ENCODE measurements around the gene CIC.

The CIC gene

GRCh38 chr19:42285988-42286348 is 16.9 kb downstream of the CIC start:
- Histone ChIP-seq H3K36me3 (ENCODE audit: control insufficient read depth in 2 of 2, insufficient read depth in 2 of 2, low read length in 2 of 2) (peaks cover 28 to 33% of the 10 kb centered on the region in 2 donors), H3K9ac (ENCODE audit: low read length in 2 of 2) (peak overlapping the region; percentile 55 to 69), H3K4me1 (ENCODE audit: control insufficient read depth, insufficient read depth, low read length) (peaks cover 49% of the 10 kb centered on the region), H3K27ac (ENCODE audit: low read length) (peak overlapping the region; percentile 76), H3K27me3 (ENCODE audit: control insufficient read depth in 1 of 2, insufficient read depth in 2 of 2, low read length in 2 of 2) (no peaks in the 10 kb centered on the region), H3K4me3 (ENCODE audit: low read length in 2 of 2) (peak overlapping the region; percentile 79 to 84), H3K9me3 (ENCODE audit: control insufficient read depth in 2 of 2, low read length in 2 of 2) (no peaks in the 10 kb centered on the region)

- peak overlapping the region; percentile 76 for H3K27ac ChIP-seq (ENCODE audit: low read length)
- H3K36me3 ChIP-seq (ENCODE audit: control insufficient read depth in 2 of 2, insufficient read depth in 2 of 2, low read length in 2 of 2) = peaks cover 28 to 33% of the 10 kb centered on the region in 2 donors
- H3K4me3 ChIP-seq (ENCODE audit: low read length in 2 of 2) = peak overlapping the region in 1 of 2 donors; percentile 79
- peaks cover 47% of the 10 kb centered on the region for H3K4me1 ChIP-seq (ENCODE audit: control insufficient read depth, insufficient read depth, low read length)
- no peaks in the 10 kb centered on the region for H3K9me3 ChIP-seq (ENCODE audit: control insufficient read depth in 2 of 2, low read length in 2 of 2)
- no peaks in the 10 kb centered on the region for H3K27me3 ChIP-seq (ENCODE audit: control insufficient read depth in 1 of 2, insufficient read depth in 2 of 2, low read length in 2 of 2)
- peak overlapping the region; percentile 7 to 55 for H3K9ac ChIP-seq (ENCODE audit: low read length in 2 of 2)
Observed at GRCh38 chr19:42286349-42287016, 17.4 kb downstream of the CIC start.

GRCh38 chr19:42287017-42287826 is 18.2 kb downstream of the CIC start:
- H3K9ac ChIP-seq (ENCODE audit: low read length in 2 of 2) = no peak overlapping the region
- H3K27ac ChIP-seq (ENCODE audit: low read length) = no peak overlapping the region
- no peak overlapping the region for H3K4me3 ChIP-seq (ENCODE audit: low read length in 2 of 2)
- H3K9me3 ChIP-seq (ENCODE audit: control insufficient read depth in 2 of 2, low read length in 2 of 2) = no peaks in the 10 kb centered on the region
- peaks cover 40% of the 10 kb centered on the region for H3K4me1 ChIP-seq (ENCODE audit: control insufficient read depth, insufficient read depth, low read length)
- no peaks in the 10 kb centered on the region for H3K27me3 ChIP-seq (ENCODE audit: control insufficient read depth in 1 of 2, insufficient read depth in 2 of 2, low read length in 2 of 2)
- peaks cover 28 to 33% of the 10 kb centered on the region in 2 donors for H3K36me3 ChIP-seq (ENCODE audit: control insufficient read depth in 2 of 2, insufficient read depth in 2 of 2, low read length in 2 of 2)

- Histone ChIP-seq H3K27ac (ENCODE audit: low read length) (no peak overlapping the region), H3K9me3 (ENCODE audit: control insufficient read depth in 2 of 2, low read length in 2 of 2) (no peaks in the 10 kb centered on the region), H3K27me3 (ENCODE audit: control insufficient read depth in 1 of 2, insufficient read depth in 2 of 2, low read length in 2 of 2) (no peaks in the 10 kb centered on the region), H3K4me1 (ENCODE audit: control insufficient read depth, insufficient read depth, low read length) (peaks cover 35% of the 10 kb centered on the region), H3K36me3 (ENCODE audit: control insufficient read depth in 2 of 2, insufficient read depth in 2 of 2, low read length in 2 of 2) (peaks cover 28 to 35% of the 10 kb centered on the region in 2 donors), H3K9ac (ENCODE audit: low read length in 2 of 2) (no peak overlapping the region), H3K4me3 (ENCODE audit: low read length in 2 of 2) (no peak overlapping the region)
Observed at GRCh38 chr19:42287827-42288107, 18.7 kb downstream of the CIC start.

GRCh38 chr19:42288387-42288786 is 19.3 kb downstream of the CIC start:
- H3K27me3 ChIP-seq (ENCODE audit: control insufficient read depth in 1 of 2, insufficient read depth in 2 of 2, low read length in 2 of 2) = no peaks in the 10 kb centered on the region
- H3K4me3 ChIP-seq (ENCODE audit: low read length in 2 of 2) = no peak overlapping the region
- H3K9ac ChIP-seq (ENCODE audit: low read length in 2 of 2) = no peak overlapping the region
- no peaks in the 10 kb centered on the region for H3K9me3 ChIP-seq (ENCODE audit: control insufficient read depth in 2 of 2, low read length in 2 of 2)
- H3K4me1 ChIP-seq (ENCODE audit: control insufficient read depth, insufficient read depth, low read length) = peaks cover 28% of the 10 kb centered on the region
- no peak overlapping the region for H3K27ac ChIP-seq (ENCODE audit: low read length)
- H3K36me3 ChIP-seq (ENCODE audit: control insufficient read depth in 2 of 2, insufficient read depth in 2 of 2, low read length in 2 of 2) = peaks cover 32 to 35% of the 10 kb centered on the region in 2 donors

- H3K9ac ChIP-seq (ENCODE audit: low read length in 2 of 2) = no peak overlapping the region
- H3K27ac ChIP-seq (ENCODE audit: low read length) = no peak overlapping the region
- no peaks in the 10 kb centered on the region for H3K9me3 ChIP-seq (ENCODE audit: control insufficient read depth in 2 of 2, low read length in 2 of 2)
- peaks cover 34 to 35% of the 10 kb centered on the region in 2 donors for H3K36me3 ChIP-seq (ENCODE audit: control insufficient read depth in 2 of 2, insufficient read depth in 2 of 2, low read length in 2 of 2)
- no peak overlapping the region for H3K4me3 ChIP-seq (ENCODE audit: low read length in 2 of 2)
- H3K4me1 ChIP-seq (ENCODE audit: control insufficient read depth, insufficient read depth, low read length) = peaks cover 26% of the 10 kb centered on the region
- H3K27me3 ChIP-seq (ENCODE audit: control insufficient read depth in 1 of 2, insufficient read depth in 2 of 2, low read length in 2 of 2) = no peaks in the 10 kb centered on the region
Observed at GRCh38 chr19:42288881-42289555, 20.0 kb downstream of the CIC start.

- Histone ChIP-seq H3K4me3 (ENCODE audit: low read length in 2 of 2) (no peak overlapping the region), H3K4me1 (ENCODE audit: control insufficient read depth, insufficient read depth, low read length) (peaks cover 26% of the 10 kb centered on the region), H3K27me3 (ENCODE audit: control insufficient read depth in 1 of 2, insufficient read depth in 2 of 2, low read length in 2 of 2) (no peaks in the 10 kb centered on the region), H3K9ac (ENCODE audit: low read length in 2 of 2) (no peak overlapping the region), H3K36me3 (ENCODE audit: control insufficient read depth in 2 of 2, insufficient read depth in 2 of 2, low read length in 2 of 2) (peaks cover 34 to 38% of the 10 kb centered on the region in 2 donors), H3K9me3 (ENCODE audit: control insufficient read depth in 2 of 2, low read length in 2 of 2) (no peaks in the 10 kb centered on the region), H3K27ac (ENCODE audit: low read length) (no peak overlapping the region)
Observed at GRCh38 chr19:42289556-42290041, 20.5 kb downstream of the CIC start.

- Histone ChIP-seq H3K9me3 (ENCODE audit: control insufficient read depth in 2 of 2, low read length in 2 of 2) (no peaks in the 10 kb centered on the region), H3K9ac (ENCODE audit: low read length in 2 of 2) (no peak overlapping the region), H3K27me3 (ENCODE audit: control insufficient read depth in 1 of 2, insufficient read depth in 2 of 2, low read length in 2 of 2) (no peaks in the 10 kb centered on the region), H3K4me1 (ENCODE audit: control insufficient read depth, insufficient read depth, low read length) (peaks cover 21% of the 10 kb centered on the region), H3K27ac (ENCODE audit: low read length) (no peak overlapping the region), H3K4me3 (ENCODE audit: low read length in 2 of 2) (no peak overlapping the region), H3K36me3 (ENCODE audit: control insufficient read depth in 2 of 2, insufficient read depth in 2 of 2, low read length in 2 of 2) (peaks cover 34 to 38% of the 10 kb centered on the region in 2 donors)
Observed at GRCh38 chr19:42290136-42290522, 21.1 kb downstream of the CIC start.

GRCh38 chr19:42290523-42291434 is 21.7 kb downstream of the CIC start:
- Histone ChIP-seq H3K9me3 (ENCODE audit: control insufficient read depth in 2 of 2, low read length in 2 of 2) (no peaks in the 10 kb centered on the region), H3K9ac (ENCODE audit: low read length in 2 of 2) (no peak overlapping the region), H3K4me3 (ENCODE audit: low read length in 2 of 2) (no peak overlapping the region), H3K36me3 (ENCODE audit: control insufficient read depth in 2 of 2, insufficient read depth in 2 of 2, low read length in 2 of 2) (peaks cover 34 to 38% of the 10 kb centered on the region in 2 donors), H3K4me1 (ENCODE audit: control insufficient read depth, insufficient read depth, low read length) (peaks cover 15% of the 10 kb centered on the region), H3K27ac (ENCODE audit: low read length) (no peak overlapping the region), H3K27me3 (ENCODE audit: control insufficient read depth in 1 of 2, insufficient read depth in 2 of 2, low read length in 2 of 2) (no peaks in the 10 kb centered on the region)

- Histone ChIP-seq H3K27ac (ENCODE audit: low read length) (no peak overlapping the region), H3K4me3 (ENCODE audit: low read length in 2 of 2) (no peak overlapping the region), H3K4me1 (ENCODE audit: control insufficient read depth, insufficient read depth, low read length) (peaks cover 9% of the 10 kb centered on the region), H3K9ac (ENCODE audit: low read length in 2 of 2) (no peak overlapping the region), H3K9me3 (ENCODE audit: control insufficient read depth in 2 of 2, low read length in 2 of 2) (no peaks in the 10 kb centered on the region), H3K36me3 (ENCODE audit: control insufficient read depth in 2 of 2, insufficient read depth in 2 of 2, low read length in 2 of 2) (peaks cover 34 to 38% of the 10 kb centered on the region in 2 donors), H3K27me3 (ENCODE audit: control insufficient read depth in 1 of 2, insufficient read depth in 2 of 2, low read length in 2 of 2) (no peaks in the 10 kb centered on the region)
Observed at GRCh38 chr19:42291435-42291810, 22.4 kb downstream of the CIC start.
